CD4-positive, alpha-beta T cell treated with Interleukin-12 subunit alpha and Interleukin-12 subunit beta, for 1 hour (primary cell): ENCODE results near the gene CLIP4.

Experiments used
- DNase-seq: peaks from one replicate; pipeline ENCODE4 v3.0.0-alpha.2; 2020

CLIP4 gene

GRCh38 chr2:29223257-29223656, 108.0 kb downstream of the CLIP4 start:
- no peak for DNase-seq

- DNase-seq, result no peak
These were observed 108.9 kb downstream of the CLIP4 start for GRCh38 chr2:29223851-29224692.

DNA sequence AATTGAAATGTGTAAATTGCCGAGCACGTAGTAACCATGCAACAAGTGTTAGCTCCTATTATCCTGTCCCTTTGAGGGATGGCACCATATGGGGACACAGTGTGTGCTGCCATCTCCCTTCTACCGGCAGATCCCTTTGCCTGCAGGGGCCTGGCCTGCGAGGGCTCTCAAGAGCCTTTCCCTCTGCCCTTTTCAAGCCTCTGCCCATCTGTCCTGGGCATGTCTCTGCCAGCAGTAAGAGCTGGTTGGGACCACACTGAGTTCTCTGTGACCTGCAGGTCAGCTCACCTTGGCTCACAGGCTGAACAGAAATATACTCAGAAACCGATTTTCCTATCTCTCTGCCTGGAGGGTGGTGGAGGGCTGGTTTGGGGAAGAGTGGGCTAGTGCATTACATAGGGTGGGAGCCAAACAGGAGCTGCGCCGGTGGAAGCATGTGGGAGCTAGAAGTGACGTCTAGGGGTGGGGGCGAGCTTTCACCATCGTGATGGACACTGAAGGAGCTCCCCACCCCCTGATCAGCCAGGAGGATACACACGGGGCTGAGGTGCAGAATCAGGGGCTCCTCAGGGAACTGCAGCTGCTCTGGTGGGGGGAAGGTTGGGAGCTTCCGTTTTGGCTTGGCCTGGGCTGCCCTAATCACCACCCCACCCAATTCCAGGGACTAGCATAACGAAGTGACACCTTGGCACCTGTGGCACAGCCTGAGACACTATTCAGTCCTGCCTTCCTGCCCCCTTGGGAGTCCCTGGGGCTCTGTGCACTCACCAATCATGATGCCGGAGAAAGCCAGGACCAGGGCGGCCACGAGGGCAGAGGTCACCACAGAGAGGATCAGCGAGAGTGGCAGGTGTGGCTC, 109.7 kb downstream of the CLIP4 start:
- DNase-seq, result no peak

DNA sequence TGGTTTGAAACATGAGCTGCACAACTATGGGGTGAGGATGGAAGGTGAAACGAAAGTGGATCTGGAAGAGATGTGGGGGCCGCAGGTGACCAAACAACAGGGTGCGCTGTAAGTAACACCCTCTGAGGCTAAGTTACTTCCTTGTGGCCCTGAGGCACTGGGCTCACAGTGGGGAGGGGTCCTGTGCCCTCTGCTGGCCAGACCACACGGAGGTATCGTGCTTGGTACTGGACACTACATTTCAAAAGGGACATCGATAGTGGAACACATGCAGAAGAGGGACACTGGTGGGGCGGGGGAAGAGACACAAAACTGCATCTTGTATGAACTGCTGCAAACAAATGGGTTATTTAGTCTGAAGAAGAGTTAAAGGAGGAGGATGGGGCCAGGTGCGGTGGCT, 110.6 kb downstream of the CLIP4 start:
- DNase-seq, result no peak

DNA sequence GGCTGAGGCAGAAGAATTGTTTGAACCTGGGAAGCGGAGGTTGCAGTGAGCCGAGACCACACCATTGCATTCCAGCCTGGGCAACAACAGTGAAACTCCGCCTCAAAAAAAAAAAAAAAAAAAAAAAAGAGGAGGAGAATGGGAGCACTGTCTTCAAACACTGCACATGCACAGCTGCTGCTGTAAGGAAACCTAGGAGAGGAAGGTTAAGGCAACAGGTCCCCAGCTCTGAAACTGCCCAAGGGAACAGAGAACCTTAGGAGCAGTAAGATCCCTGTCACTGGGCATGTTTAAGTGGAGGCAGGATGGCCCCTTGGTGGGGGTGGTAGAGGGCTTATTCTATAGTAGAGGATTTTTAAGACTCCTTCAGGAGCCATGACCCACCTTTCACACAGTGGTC, 111.2 kb downstream of the CLIP4 start:
- DNase-seq, result no peak

GRCh38 chr2:29226808-29227207, 111.6 kb downstream of the CLIP4 start:
- no peak for DNase-seq

- DNase-seq, result no peak
These were observed 112.9 kb downstream of the CLIP4 start for GRCh38 chr2:29227935-29228675.

DNA sequence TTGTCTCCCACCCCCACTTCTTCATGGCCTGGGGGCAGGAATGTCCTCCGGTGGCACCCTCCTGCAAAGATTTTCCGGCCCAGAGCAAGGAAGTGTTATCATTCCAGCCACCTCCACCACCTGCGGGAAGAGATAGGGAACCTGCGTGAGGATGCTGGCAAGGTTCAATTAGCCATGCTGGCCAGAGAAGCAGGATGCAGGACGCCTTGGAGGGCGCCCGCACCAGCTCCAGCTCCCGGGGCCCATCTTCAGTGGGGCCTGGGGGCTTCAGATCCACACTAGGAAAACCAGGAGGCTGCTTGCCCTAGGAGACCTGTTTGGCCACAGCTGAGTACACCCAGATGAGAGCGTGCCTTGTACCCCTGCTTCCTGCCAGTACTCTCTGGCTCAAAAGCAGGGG, 113.7 kb downstream of the CLIP4 start:
- DNase-seq, result no peak

- no peak for DNase-seq
These were observed 114.4 kb downstream of the CLIP4 start for GRCh38 chr2:29229640-29230039.

- no peak for DNase-seq
These were observed 116.8 kb downstream of the CLIP4 start for GRCh38 chr2:29232041-29232440.

GRCh38 chr2:29233428-29233827, 118.2 kb downstream of the CLIP4 start:
- DNase-seq, result no peak

DNA sequence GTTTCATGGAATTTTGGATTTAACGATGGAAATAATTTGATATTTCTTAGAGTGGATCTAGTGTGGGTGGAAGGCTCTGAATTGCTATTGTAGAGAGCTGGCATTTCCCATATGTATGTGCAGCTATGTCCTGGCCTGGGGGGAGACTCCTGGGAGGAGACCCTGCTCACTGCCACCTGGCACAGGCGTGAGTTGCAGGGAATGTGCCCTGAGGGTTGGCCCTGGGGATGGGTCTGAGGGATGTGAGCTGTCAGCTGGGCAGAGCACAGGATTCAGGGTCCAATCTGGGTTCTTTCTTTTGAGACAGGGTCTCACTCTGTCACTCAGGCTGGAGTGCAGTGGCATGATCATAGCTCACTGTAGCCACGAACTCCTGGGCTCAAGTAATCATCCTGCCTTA, 120.2 kb downstream of the CLIP4 start:
- DNase-seq, result no peak

DNA sequence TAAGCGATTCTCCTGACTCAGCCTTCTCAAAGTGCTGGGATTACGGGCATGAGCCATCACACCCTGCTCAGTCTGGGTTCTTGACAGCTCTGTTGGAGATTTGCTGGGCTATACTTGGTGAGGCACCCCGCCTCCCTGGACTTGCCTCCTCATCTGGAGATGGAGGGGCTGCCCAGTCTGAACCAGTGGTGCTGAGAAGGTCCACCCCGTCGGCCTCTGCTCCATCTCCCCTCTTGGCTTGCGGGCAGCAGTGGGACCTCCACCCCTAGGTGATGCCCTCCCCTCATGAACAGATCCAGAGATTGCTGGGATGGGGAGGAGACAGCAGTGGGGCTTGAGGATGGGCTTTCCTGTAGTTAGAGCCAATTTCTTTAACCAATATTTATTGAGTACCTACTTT, 120.9 kb downstream of the CLIP4 start:
- DNase-seq, result no peak

DNA sequence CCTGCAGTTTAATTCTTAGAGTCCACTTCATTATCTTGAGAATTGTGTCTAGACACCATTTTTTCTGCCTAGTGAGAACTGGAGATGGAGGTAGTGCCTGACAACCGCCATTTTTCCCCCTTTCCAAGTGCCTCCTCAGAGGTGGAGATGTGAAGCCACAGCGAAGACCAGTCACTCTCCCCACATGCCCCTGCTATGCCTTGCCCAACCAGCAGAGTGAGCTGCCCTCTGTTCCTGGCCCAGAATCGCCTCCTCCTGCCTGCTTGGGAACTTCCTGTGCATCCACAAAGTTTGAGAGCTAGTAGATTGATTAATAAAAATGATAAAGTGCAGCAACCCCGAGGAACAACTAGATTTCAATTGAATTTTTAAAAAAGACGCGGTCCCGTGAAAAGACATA, 123.3 kb downstream of the CLIP4 start:
- DNase-seq, result no peak
